ENCODE measurements around the gene EVC. TPM values are rescaled to one million over a fixed set of nuclear protein-coding genes. Genes with fewer than 3 reads are reported as not detected.

The EVC gene
- total RNA-seq, 1 donor from 2014 or later, result 1.5 TPM

Other genes starting within 250 kb of the EVC start
- 0.32 and 0.54 TPM in 2 replicates for gene EVC2, start 2.6 kb upstream of the EVC start, total RNA-seq
- gene CRMP1, start 181.9 kb downstream of the EVC start, total RNA-seq, result not detected in 2 replicates

All from activated T-helper 1 cell treated with anti-CD3 and anti-CD28 coated beads, Interleukin-12 subunit alpha, Interleukin-12 subunit beta, Interleukin-2, Interleukin-4 antibody, amounts not matched to agents 30 ng/mL and 10 ng/mL and 1 ng/mL, durations not matched to agents 14 hours and 24 hours and 36 hours (primary cell).